GM23338 (cell line): Measurements from ENCODE around the gene RS1. TPM values are rescaled to one million over a fixed set of nuclear protein-coding genes. Genes with fewer than 3 reads are reported as not detected.

ENCODE experiments used
- polyA plus RNA-seq: library from polyadenylated mRNA; unstranded; fragments of >200 nt; fragmentation: Nextera tagmentation; extraction: Ambion mirVana; gene quantifications from 2 replicates; pipeline ENCODE4 v1.2.1, GENCODE V29; 2016
- total RNA-seq: library from RNA; depleted of rRNA; stranded (reverse); fragments of >200 nt; shearing (Covaris generic); gene quantifications from 2 replicates; pipeline ENCODE4 v1.2.3, GENCODE V29; 2014; rRNA removed

Gene RS1
- total and polyA plus RNA-seq, 2 experiments from 2014 or later, result not detected

Other genes with a start within 250 kb of the RS1 start
- gene CDKL5, start 246.5 kb downstream of the RS1 start, total RNA-seq, result 13.7 and 14.1 TPM in 2 replicates
- gene CDKL5, start 246.5 kb downstream of the RS1 start, polyA plus RNA-seq, result 6.2 and 7.5 TPM in 2 replicates
- gene PPEF1, start 35.5 kb upstream of the RS1 start, total RNA-seq, result 0.76 TPM in 1 of 2 replicates, not detected in the other
- gene PPEF1, start 35.5 kb upstream of the RS1 start, polyA plus RNA-seq, result not detected in 2 replicates